Measurements from ENCODE around the gene SLC29A2.

SLC29A2 gene

DNA sequence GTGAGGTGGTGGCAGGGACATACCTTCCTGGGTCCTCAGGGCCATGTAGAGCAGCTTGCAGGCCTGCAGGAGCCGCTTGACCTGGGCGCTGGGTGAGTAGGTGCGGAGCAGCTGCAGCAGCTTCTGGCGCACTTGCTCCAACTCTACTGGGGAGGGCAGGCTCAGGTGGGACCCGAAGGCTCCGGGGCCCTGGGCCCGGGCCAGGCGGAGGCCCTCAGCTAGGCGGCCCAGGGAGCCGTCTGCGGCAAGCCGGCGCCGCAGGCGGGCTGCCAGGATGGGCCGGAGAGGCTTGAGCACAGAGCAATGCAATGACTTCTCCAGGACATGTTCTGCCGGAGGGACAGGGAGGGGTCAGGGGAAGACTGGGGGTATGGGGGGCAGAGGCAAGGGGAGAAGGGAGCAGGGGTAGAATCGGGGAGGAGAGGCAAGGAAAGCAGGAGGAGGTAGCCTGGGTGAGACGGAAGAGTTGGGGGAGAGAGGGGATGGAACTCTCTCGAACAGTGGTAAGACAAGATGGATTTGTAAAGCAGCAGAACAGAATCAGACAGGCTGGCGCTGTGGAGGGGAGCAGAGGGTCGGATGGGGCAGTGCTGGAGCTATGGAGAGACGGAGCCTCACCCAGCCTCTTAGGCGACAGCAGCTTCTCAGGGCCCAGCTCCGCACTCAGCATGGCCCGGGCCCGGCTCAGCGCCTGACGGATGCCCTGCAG lies 37.5 kb downstream of the SLC29A2 start:
- peaks cover 0 to 36% (median 28%) of the 10 kb centered on the region in 5 donors for H3K36me3 ChIP-seq (ENCODE audit: control insufficient read depth in 5 of 5, insufficient read depth in 5 of 5, low read length in 5 of 5)
- H3K4me3 ChIP-seq (ENCODE audit: low read depth in 1 of 5, low read length in 5 of 5), result no peak overlapping the region
- no peak overlapping the region for H3K9ac ChIP-seq (ENCODE audit: low read length in 5 of 5)
- H3K27ac ChIP-seq (ENCODE audit: low read depth, low read length), result no peak overlapping the region
- H3K4me1 ChIP-seq (ENCODE audit: control insufficient read depth in 5 of 5, insufficient read depth in 5 of 5, low read length in 5 of 5), result peaks cover 0 to 27% (median 20%) of the 10 kb centered on the region in 5 donors
- no peaks in the 10 kb centered on the region for H3K9me3 ChIP-seq (ENCODE audit: control insufficient read depth in 5 of 5, low read length in 5 of 5)
- H3K27me3 ChIP-seq (ENCODE audit: control insufficient read depth in 5 of 5, insufficient read depth in 4 of 5, low read length in 5 of 5), result peaks cover 0 to 7% (median 0%) of the 10 kb centered on the region in 5 donors

DNA sequence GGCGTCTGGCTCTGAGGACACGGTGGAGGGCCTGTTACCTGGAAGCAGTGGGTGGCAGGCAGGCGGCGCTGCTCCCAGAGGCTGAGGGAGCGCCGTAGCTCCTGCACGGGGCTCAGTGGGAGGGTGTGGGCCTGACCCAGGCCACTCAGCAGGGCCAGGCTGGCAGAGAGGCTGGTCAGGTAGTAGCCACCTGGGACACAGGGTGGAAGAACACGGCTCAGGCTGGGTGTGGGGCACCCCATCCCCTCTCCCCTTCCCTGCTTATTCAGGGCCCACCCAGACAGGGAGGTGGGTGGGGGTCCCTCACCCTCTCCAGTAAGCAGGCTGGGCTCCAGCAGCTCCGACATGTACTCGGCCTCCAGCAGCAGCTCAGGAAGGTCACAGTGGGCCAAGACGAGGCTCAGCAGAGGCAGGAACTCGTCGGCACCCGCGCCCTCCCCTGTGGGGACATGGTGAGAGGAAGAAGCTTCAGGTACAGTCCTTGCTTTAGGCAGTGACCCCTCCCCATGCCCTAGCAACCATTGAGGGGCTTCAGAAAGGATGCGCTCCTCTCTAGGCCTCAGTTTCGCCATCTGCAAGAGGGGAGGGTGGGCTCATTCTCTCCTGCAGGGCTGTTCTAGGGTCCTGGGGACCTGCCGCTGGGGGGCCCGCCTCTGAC lies 38.2 kb downstream of the SLC29A2 start:
- Histone ChIP-seq H3K27ac (ENCODE audit: low read depth, low read length) (no peak overlapping the region), H3K9ac (ENCODE audit: low read length in 5 of 5) (no peak overlapping the region), H3K9me3 (ENCODE audit: control insufficient read depth in 5 of 5, low read length in 5 of 5) (no peaks in the 10 kb centered on the region), H3K27me3 (ENCODE audit: control insufficient read depth in 5 of 5, insufficient read depth in 4 of 5, low read length in 5 of 5) (peaks cover 0 to 7% (median 0%) of the 10 kb centered on the region in 5 donors), H3K4me3 (ENCODE audit: low read depth in 1 of 5, low read length in 5 of 5) (no peak overlapping the region), H3K4me1 (ENCODE audit: control insufficient read depth in 5 of 5, insufficient read depth in 5 of 5, low read length in 5 of 5) (peaks cover 3 to 34% (median 26%) of the 10 kb centered on the region in 5 donors), H3K36me3 (ENCODE audit: control insufficient read depth in 5 of 5, insufficient read depth in 5 of 5, low read length in 5 of 5) (peaks cover 0 to 29% (median 21%) of the 10 kb centered on the region in 5 donors)

DNA sequence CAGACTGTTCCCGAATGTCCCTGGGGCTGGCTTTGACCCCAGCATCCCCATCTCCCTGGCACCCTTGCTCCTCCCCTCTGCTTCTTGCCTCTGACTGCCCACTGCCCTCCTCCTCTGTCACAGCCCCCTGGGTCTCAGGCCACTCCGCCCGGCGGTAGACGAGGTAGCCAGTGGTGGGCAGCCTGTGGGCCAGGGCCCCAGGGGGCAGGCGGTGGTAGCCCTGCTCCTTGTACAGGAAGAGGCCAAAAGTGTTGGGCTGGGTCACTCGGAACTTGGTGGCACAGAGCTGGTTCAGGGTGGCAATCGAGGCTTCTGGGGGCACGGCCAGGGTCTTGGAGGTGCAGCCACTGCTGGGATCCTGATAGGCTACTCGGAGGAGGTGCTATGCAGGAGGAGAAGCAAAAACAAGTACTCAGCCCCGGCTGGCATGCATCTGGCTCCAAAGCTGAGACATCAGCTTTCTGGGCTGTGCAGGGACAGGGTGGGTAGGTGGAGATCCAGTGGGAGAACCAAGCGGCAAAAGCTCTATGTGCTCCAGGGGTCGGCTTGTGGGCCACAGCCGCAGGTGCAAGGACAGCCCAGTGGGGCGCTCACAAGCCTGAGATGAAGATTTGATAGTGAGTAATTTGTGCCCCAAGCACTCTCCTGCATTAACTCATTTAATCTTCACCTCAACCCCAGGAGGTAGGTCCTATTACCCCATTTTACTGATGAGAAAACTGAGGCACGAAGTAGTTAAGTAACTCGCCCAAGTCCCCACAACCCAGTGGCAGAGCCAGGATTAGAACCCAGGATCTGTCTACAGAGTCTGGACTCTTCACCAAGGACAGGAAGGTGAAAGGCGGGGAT lies 39.0 kb downstream of the SLC29A2 start:
- Histone ChIP-seq H3K9ac (ENCODE audit: low read length in 5 of 5) (no peak overlapping the region), H3K27me3 (ENCODE audit: control insufficient read depth in 5 of 5, insufficient read depth in 4 of 5, low read length in 5 of 5) (peaks cover 0 to 7% (median 0%) of the 10 kb centered on the region in 5 donors), H3K4me3 (ENCODE audit: low read depth in 1 of 5, low read length in 5 of 5) (no peak overlapping the region), H3K36me3 (ENCODE audit: control insufficient read depth in 5 of 5, insufficient read depth in 5 of 5, low read length in 5 of 5) (peaks cover 0 to 23% (median 17%) of the 10 kb centered on the region in 5 donors), H3K4me1 (ENCODE audit: control insufficient read depth in 5 of 5, insufficient read depth in 5 of 5, low read length in 5 of 5) (peaks cover 9 to 42% (median 33%) of the 10 kb centered on the region in 5 donors), H3K27ac (ENCODE audit: low read depth, low read length) (no peak overlapping the region), H3K9me3 (ENCODE audit: control insufficient read depth in 5 of 5, low read length in 5 of 5) (no peaks in the 10 kb centered on the region)

DNA sequence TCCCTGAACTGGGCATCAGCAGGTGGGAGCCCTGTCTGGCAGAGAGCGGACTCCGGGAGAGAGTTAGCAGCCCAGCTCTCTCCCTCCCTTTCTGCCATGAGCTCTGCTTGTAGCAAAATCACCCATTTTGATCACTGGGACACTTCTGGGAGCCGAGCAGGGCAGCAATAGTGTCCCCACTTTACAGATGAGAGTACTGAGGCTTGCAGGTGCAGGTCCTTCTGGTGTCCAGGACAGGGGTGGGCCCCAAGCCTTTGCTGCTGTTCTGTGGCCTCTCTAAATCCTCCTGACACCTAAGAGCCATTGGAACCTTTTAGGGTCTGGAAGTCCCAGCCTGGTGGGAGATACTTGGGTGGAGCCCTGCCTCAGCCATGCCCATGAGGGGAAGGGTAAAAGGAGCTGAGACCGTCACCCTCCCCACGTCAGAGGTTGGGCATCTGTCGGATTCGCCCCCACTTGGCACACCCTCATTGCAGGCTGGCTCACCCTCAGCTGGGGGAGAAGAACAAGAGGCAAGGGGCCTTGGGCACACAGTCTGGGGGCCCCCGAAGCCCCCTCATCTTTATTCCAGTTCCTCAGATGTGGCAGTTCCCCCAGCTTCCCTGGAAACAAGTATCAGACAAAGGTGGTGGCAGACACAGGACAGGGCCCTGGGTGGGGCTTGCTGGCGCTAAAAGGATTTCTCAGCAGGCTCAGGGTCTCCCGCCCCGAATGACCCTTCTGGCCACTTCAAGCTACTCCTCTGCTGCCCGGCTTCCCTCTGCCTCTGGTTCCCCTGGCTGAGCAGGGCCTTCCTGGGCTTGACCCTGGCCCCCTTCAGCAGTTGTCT lies 39.8 kb downstream of the SLC29A2 start:
- Histone ChIP-seq H3K4me1 (ENCODE audit: control insufficient read depth in 5 of 5, insufficient read depth in 5 of 5, low read length in 5 of 5) (peaks cover 10 to 44% (median 39%) of the 10 kb centered on the region in 5 donors), H3K27ac (ENCODE audit: low read depth, low read length) (no peak overlapping the region), H3K9me3 (ENCODE audit: control insufficient read depth in 5 of 5, low read length in 5 of 5) (no peaks in the 10 kb centered on the region), H3K27me3 (ENCODE audit: control insufficient read depth in 5 of 5, insufficient read depth in 4 of 5, low read length in 5 of 5) (peaks cover 0 to 7% (median 0%) of the 10 kb centered on the region in 5 donors), H3K9ac (ENCODE audit: low read length in 5 of 5) (no peak overlapping the region), H3K36me3 (ENCODE audit: control insufficient read depth in 5 of 5, insufficient read depth in 5 of 5, low read length in 5 of 5) (peaks cover 0 to 20% (median 12%) of the 10 kb centered on the region in 5 donors), H3K4me3 (ENCODE audit: low read depth in 1 of 5, low read length in 5 of 5) (no peak overlapping the region)

DNA sequence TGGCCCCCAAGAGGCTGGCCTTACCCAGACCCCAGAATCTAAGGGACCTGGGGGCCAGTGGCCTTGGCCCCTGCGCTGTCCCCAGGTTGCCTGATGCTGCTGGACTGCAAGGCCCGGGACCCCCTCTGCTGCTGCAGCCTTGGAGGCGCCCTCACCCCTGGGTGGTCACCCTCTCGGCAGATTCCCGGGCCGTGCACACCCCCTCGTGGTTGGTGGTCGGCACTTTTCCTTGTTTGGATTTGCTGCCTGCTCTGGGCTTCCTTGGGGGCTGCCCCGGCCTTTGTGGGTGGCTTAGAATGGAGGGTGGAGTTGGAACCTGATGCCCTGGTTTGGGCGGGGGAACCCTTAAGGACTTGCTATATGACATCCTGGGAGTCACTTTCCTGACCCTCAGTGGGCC lies 40.6 kb downstream of the SLC29A2 start:
- H3K4me3 ChIP-seq (ENCODE audit: low read depth in 1 of 5, low read length in 5 of 5), result no peak overlapping the region
- H3K4me1 ChIP-seq (ENCODE audit: control insufficient read depth in 5 of 5, insufficient read depth in 5 of 5, low read length in 5 of 5), result peaks cover 13 to 44% (median 38%) of the 10 kb centered on the region in 5 donors
- H3K27ac ChIP-seq (ENCODE audit: low read depth, low read length), result no peak overlapping the region
- no peak overlapping the region for H3K9ac ChIP-seq (ENCODE audit: low read length in 5 of 5)
- no peaks in the 10 kb centered on the region for H3K9me3 ChIP-seq (ENCODE audit: control insufficient read depth in 5 of 5, low read length in 5 of 5)
- H3K27me3 ChIP-seq (ENCODE audit: control insufficient read depth in 5 of 5, insufficient read depth in 4 of 5, low read length in 5 of 5), result peaks cover 0 to 4% (median 0%) of the 10 kb centered on the region in 5 donors
- H3K36me3 ChIP-seq (ENCODE audit: control insufficient read depth in 5 of 5, insufficient read depth in 5 of 5, low read length in 5 of 5), result peaks cover 0 to 20% (median 12%) of the 10 kb centered on the region in 5 donors

DNA sequence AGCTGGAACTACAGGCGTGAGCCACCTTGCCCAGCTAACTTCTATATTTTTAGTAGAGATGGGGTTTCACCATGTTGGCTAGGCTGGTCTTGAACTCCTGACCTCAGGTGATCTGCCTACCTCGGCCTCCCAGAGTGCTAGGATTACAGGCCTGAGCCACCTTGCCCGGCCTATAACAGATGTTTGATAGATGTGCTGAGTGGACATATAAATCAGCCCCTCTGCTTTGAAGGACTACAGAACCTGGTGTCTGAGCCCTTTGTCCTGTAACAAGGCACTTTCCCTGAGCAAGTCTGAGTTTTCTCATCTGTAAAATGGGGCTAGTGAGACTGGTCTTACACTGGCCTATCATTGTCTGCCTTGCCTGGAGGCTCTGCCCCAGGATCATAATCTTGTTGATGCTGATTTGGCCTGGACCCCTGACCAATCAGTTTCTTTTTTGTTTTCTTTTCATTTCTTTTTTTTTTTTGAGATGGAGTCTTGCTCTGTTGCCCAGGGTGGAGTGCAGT lies 42.3 kb downstream of the SLC29A2 start:
- H3K9me3 ChIP-seq (ENCODE audit: control insufficient read depth in 5 of 5, low read length in 5 of 5), result no peaks in the 10 kb centered on the region
- H3K4me1 ChIP-seq (ENCODE audit: control insufficient read depth in 5 of 5, insufficient read depth in 5 of 5, low read length in 5 of 5), result peaks cover 19 to 48% (median 45%) of the 10 kb centered on the region in 5 donors

DNA sequence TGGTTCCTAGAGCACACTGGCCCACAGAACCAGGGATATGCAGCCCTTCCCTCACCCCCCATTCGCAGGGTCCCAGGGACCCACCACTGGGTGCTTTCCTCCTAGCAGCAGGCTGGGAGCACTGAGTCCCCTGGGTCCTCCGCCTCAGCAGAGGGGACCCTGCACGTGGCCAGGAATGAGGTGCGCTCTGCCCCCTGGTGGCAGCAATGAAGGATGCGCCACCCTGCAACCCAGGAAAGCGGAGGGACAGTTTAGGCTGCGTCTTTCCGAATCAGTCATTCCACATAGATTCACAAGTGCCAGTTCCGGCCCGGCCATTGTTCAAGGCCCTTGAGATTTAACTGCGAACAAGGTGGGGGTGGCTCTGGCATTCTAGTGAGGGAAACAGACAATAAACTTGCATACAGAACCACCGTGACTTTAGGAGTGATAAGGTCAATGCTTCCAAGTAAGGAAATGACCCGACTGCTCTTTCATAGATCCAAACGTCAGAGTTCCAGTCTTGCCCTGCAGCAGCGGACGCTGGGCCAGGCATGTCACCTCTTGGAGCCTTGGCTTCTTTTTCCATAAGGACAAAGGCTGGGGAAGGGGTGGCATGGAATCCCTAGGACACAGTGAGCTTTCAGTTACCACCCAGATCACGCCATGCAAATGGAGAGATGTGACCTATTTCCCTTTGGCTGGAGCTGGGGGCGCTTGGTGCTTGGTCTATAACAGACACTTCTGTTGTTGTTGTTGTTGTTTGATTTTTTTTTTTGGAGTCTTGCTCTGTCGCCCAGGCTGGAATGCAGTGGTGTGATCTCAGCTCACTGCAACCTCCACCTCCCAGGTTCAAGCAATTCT lies 43.0 kb downstream of the SLC29A2 start:
- Histone ChIP-seq H3K4me3 (ENCODE audit: low read depth in 1 of 5, low read length in 5 of 5) (peak overlapping the region; percentile 38 to 58 (median 43)), H3K9me3 (ENCODE audit: control insufficient read depth in 5 of 5, low read length in 5 of 5) (no peaks in the 10 kb centered on the region), H3K27me3 (ENCODE audit: control insufficient read depth in 5 of 5, insufficient read depth in 4 of 5, low read length in 5 of 5) (no peaks in the 10 kb centered on the region), H3K27ac (ENCODE audit: low read depth, low read length) (peak overlapping the region; percentile 68), H3K36me3 (ENCODE audit: control insufficient read depth in 5 of 5, insufficient read depth in 5 of 5, low read length in 5 of 5) (peaks cover 0 to 16% (median 12%) of the 10 kb centered on the region in 5 donors), H3K4me1 (ENCODE audit: control insufficient read depth in 5 of 5, insufficient read depth in 5 of 5, low read length in 5 of 5) (peaks cover 21 to 55% (median 49%) of the 10 kb centered on the region in 5 donors), H3K9ac (ENCODE audit: low read length in 5 of 5) (peak overlapping the region in 2 of 5 donors; percentile 30 to 58)

More for the DNA sequence above, 42.3 kb downstream of the SLC29A2 start:
- Histone ChIP-seq H3K4me3 (ENCODE audit: low read depth in 1 of 5, low read length in 5 of 5) (no peak overlapping the region), H3K9ac (ENCODE audit: low read length in 5 of 5) (no peak overlapping the region), H3K36me3 (ENCODE audit: control insufficient read depth in 5 of 5, insufficient read depth in 5 of 5, low read length in 5 of 5) (peaks cover 0 to 17% (median 12%) of the 10 kb centered on the region in 5 donors), H3K27me3 (ENCODE audit: control insufficient read depth in 5 of 5, insufficient read depth in 4 of 5, low read length in 5 of 5) (no peaks in the 10 kb centered on the region), H3K27ac (ENCODE audit: low read depth, low read length) (no peak overlapping the region)

DNA sequence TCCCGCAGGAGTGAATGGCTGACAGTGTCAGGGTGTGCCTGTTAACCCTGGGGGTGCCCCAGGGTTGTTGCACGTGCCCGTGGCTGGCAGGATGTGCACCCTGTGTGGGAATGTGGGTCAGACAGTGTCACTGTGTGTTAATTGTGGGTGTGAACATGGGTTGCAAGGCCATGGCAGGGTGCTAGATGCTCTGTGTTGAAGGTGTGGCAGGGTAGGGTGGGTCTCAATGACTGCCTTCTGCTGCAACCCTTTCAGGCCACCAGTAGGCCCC lies 43.6 kb downstream of the SLC29A2 start:
- Histone ChIP-seq H3K27ac (ENCODE audit: low read depth, low read length) (peak overlapping the region; percentile 68), H3K27me3 (ENCODE audit: control insufficient read depth in 5 of 5, insufficient read depth in 4 of 5, low read length in 5 of 5) (no peaks in the 10 kb centered on the region), H3K9ac (ENCODE audit: low read length in 5 of 5) (no peak overlapping the region), H3K36me3 (ENCODE audit: control insufficient read depth in 5 of 5, insufficient read depth in 5 of 5, low read length in 5 of 5) (peaks cover 0 to 11% (median 8%) of the 10 kb centered on the region in 5 donors), H3K4me1 (ENCODE audit: control insufficient read depth in 5 of 5, insufficient read depth in 5 of 5, low read length in 5 of 5) (peaks cover 23 to 57% (median 55%) of the 10 kb centered on the region in 5 donors), H3K9me3 (ENCODE audit: control insufficient read depth in 5 of 5, low read length in 5 of 5) (no peaks in the 10 kb centered on the region), H3K4me3 (ENCODE audit: low read depth in 1 of 5, low read length in 5 of 5) (peak overlapping the region in 3 of 5 donors; percentile 13 to 43 (median 38))

Measured in subcutaneous abdominal adipose tissue (tissue), 5 donors.